GM12865 (cell line): ENCODE measurements around the gene FGFBP3.

ENCODE experiments used
- DNase-seq: peaks from one replicate; pipeline ENCODE4 v3.0.0; 2010; ENCODE audit warnings: low read depth
- H3K4me3 ChIP-seq: 2 replicates; pipeline ENCODE4 v1.5.1; 2011; ENCODE audit warnings: mild to moderate bottlenecking, low read depth, low read length, control low read depth
- CTCF ChIP-seq: IDR thresholded peaks from 2 replicates; pipeline ENCODE4 v1.5.1; 2011; ENCODE audit warnings: low read length, control low read depth, low read depth, inconsistent platforms; ENCODE audit not compliant: insufficient read depth; ENCODE audit errors: missing control alignments

The FGFBP3 gene

GRCh38 chr10:91879515-91880170, 29.6 kb downstream of the FGFBP3 start:
- H3K4me3 ChIP-seq: no peak overlapping the region
- no peak for TF ChIP-seq CTCF
- no peak for DNase-seq

GRCh38 chr10:91875779-91876178, 33.5 kb downstream of the FGFBP3 start:
- TF ChIP-seq CTCF: no peak
- no peak for DNase-seq
- no peak overlapping the region for H3K4me3 ChIP-seq

GRCh38 chr10:91875156-91875555, 34.1 kb downstream of the FGFBP3 start:
- no peak overlapping the region for H3K4me3 ChIP-seq
- DNase-seq: no peak
- no peak for TF ChIP-seq CTCF

GRCh38 chr10:91865562-91866081, 43.7 kb downstream of the FGFBP3 start:
- no peak for TF ChIP-seq CTCF
- DNase-seq: no peak
- no peak overlapping the region for H3K4me3 ChIP-seq

GRCh38 chr10:91864744-91865143, 44.5 kb downstream of the FGFBP3 start:
- no peak for DNase-seq
- TF ChIP-seq CTCF: no peak
- H3K4me3 ChIP-seq: no peak overlapping the region

- H3K4me3 ChIP-seq: no peak overlapping the region
- no peak for DNase-seq
- no peak for TF ChIP-seq CTCF
Measured at GRCh38 chr10:91864099-91864498, 45.2 kb downstream of the FGFBP3 start.

GRCh38 chr10:91860885-91861284, 48.4 kb downstream of the FGFBP3 start:
- no peak overlapping the region for H3K4me3 ChIP-seq
- DNase-seq: no peak
- no peak for TF ChIP-seq CTCF
